ENCODE data around the gene ID3.

GRCh38 chr1:23546897-23547584 lies 12.3 kb downstream of the ID3 start:
- TF ChIP-seq CTCF (IDR thresholded peaks at IDR 0.05) (no peak), EZH2phosphoT487 (IDR thresholded peaks at IDR 0.05) (no peak), EZH2 (IDR thresholded peaks at IDR 0.05) (no peak)

Measured in neural progenitor cell (in vitro differentiated cells).